ENCODE data around the gene CEACAM19.

CEACAM19 gene

GRCh38 chr19:44722131-44723121, 51.1 kb downstream of the CEACAM19 start:
- Histone ChIP-seq H3K9me3 (ENCODE audit: control insufficient read depth, insufficient read depth, low read length) (no peaks in the 10 kb centered on the region), H3K27me3 (ENCODE audit: control insufficient read depth, insufficient read depth, low read length) (no peaks in the 10 kb centered on the region), H3K4me1 (ENCODE audit: control insufficient read depth, insufficient read depth, low read length) (peaks cover 7% of the 10 kb centered on the region), H3K4me3 (ENCODE audit: low read depth, low read length) (no peak overlapping the region), H3K9ac (ENCODE audit: low read depth, low read length) (no peak overlapping the region), H3K36me3 (ENCODE audit: control insufficient read depth, insufficient read depth, low read length) (no peaks in the 10 kb centered on the region)

GRCh38 chr19:44723299-44723951, 52.1 kb downstream of the CEACAM19 start:
- Histone ChIP-seq H3K4me3 (ENCODE audit: low read depth, low read length) (no peak overlapping the region), H3K27me3 (ENCODE audit: control insufficient read depth, insufficient read depth, low read length) (no peaks in the 10 kb centered on the region), H3K36me3 (ENCODE audit: control insufficient read depth, insufficient read depth, low read length) (no peaks in the 10 kb centered on the region), H3K4me1 (ENCODE audit: control insufficient read depth, insufficient read depth, low read length) (peaks cover 7% of the 10 kb centered on the region), H3K9me3 (ENCODE audit: control insufficient read depth, insufficient read depth, low read length) (no peaks in the 10 kb centered on the region), H3K9ac (ENCODE audit: low read depth, low read length) (peak overlapping the region; percentile 24)

GRCh38 chr19:44723952-44724319, 52.7 kb downstream of the CEACAM19 start:
- Histone ChIP-seq H3K9me3 (ENCODE audit: control insufficient read depth, insufficient read depth, low read length) (no peaks in the 10 kb centered on the region), H3K36me3 (ENCODE audit: control insufficient read depth, insufficient read depth, low read length) (no peaks in the 10 kb centered on the region), H3K4me3 (ENCODE audit: low read depth, low read length) (no peak overlapping the region), H3K4me1 (ENCODE audit: control insufficient read depth, insufficient read depth, low read length) (peaks cover 6% of the 10 kb centered on the region), H3K27me3 (ENCODE audit: control insufficient read depth, insufficient read depth, low read length) (no peaks in the 10 kb centered on the region), H3K9ac (ENCODE audit: low read depth, low read length) (peak overlapping the region; percentile 24)

GRCh38 chr19:44725251-44725650, 54.0 kb downstream of the CEACAM19 start:
- H3K4me1 ChIP-seq (ENCODE audit: control insufficient read depth, insufficient read depth, low read length): peaks cover 4% of the 10 kb centered on the region

GRCh38 chr19:44725684-44726083, 54.4 kb downstream of the CEACAM19 start:
- H3K9ac ChIP-seq (ENCODE audit: low read depth, low read length): no peak overlapping the region
- no peaks in the 10 kb centered on the region for H3K9me3 ChIP-seq (ENCODE audit: control insufficient read depth, insufficient read depth, low read length)
- H3K27me3 ChIP-seq (ENCODE audit: control insufficient read depth, insufficient read depth, low read length): no peaks in the 10 kb centered on the region
- peaks cover 4% of the 10 kb centered on the region for H3K4me1 ChIP-seq (ENCODE audit: control insufficient read depth, insufficient read depth, low read length)
- no peak overlapping the region for H3K4me3 ChIP-seq (ENCODE audit: low read depth, low read length)
- H3K36me3 ChIP-seq (ENCODE audit: control insufficient read depth, insufficient read depth, low read length): no peaks in the 10 kb centered on the region

More at GRCh38 chr19:44725251-44725650, 54.0 kb downstream of the CEACAM19 start:
- Histone ChIP-seq H3K27me3 (ENCODE audit: control insufficient read depth, insufficient read depth, low read length) (no peaks in the 10 kb centered on the region), H3K36me3 (ENCODE audit: control insufficient read depth, insufficient read depth, low read length) (no peaks in the 10 kb centered on the region), H3K9ac (ENCODE audit: low read depth, low read length) (no peak overlapping the region), H3K9me3 (ENCODE audit: control insufficient read depth, insufficient read depth, low read length) (no peaks in the 10 kb centered on the region), H3K4me3 (ENCODE audit: low read depth, low read length) (no peak overlapping the region)

- peaks cover 4% of the 10 kb centered on the region for H3K4me1 ChIP-seq (ENCODE audit: control insufficient read depth, insufficient read depth, low read length)
- no peak overlapping the region for H3K9ac ChIP-seq (ENCODE audit: low read depth, low read length)
These were observed 55.2 kb downstream of the CEACAM19 start for GRCh38 chr19:44726465-44726864.

GRCh38 chr19:44728178-44728577, 56.9 kb downstream of the CEACAM19 start:
- Histone ChIP-seq H3K9ac (ENCODE audit: low read depth, low read length) (no peak overlapping the region), H3K4me1 (ENCODE audit: control insufficient read depth, insufficient read depth, low read length) (peaks cover 4% of the 10 kb centered on the region), H3K36me3 (ENCODE audit: control insufficient read depth, insufficient read depth, low read length) (no peaks in the 10 kb centered on the region), H3K27me3 (ENCODE audit: control insufficient read depth, insufficient read depth, low read length) (peaks cover 2% of the 10 kb centered on the region), H3K4me3 (ENCODE audit: low read depth, low read length) (no peak overlapping the region), H3K9me3 (ENCODE audit: control insufficient read depth, insufficient read depth, low read length) (no peaks in the 10 kb centered on the region)

More at GRCh38 chr19:44726465-44726864, 55.2 kb downstream of the CEACAM19 start:
- Histone ChIP-seq H3K36me3 (ENCODE audit: control insufficient read depth, insufficient read depth, low read length) (no peaks in the 10 kb centered on the region), H3K27me3 (ENCODE audit: control insufficient read depth, insufficient read depth, low read length) (no peaks in the 10 kb centered on the region), H3K9me3 (ENCODE audit: control insufficient read depth, insufficient read depth, low read length) (no peaks in the 10 kb centered on the region), H3K4me3 (ENCODE audit: low read depth, low read length) (no peak overlapping the region)

- Histone ChIP-seq H3K4me1 (ENCODE audit: control insufficient read depth, insufficient read depth, low read length) (peaks cover 4% of the 10 kb centered on the region), H3K36me3 (ENCODE audit: control insufficient read depth, insufficient read depth, low read length) (no peaks in the 10 kb centered on the region), H3K4me3 (ENCODE audit: low read depth, low read length) (no peak overlapping the region), H3K9me3 (ENCODE audit: control insufficient read depth, insufficient read depth, low read length) (no peaks in the 10 kb centered on the region), H3K27me3 (ENCODE audit: control insufficient read depth, insufficient read depth, low read length) (peaks cover 2% of the 10 kb centered on the region), H3K9ac (ENCODE audit: low read depth, low read length) (no peak overlapping the region)
These were observed 58.3 kb downstream of the CEACAM19 start for GRCh38 chr19:44729516-44730033.

GRCh38 chr19:44731081-44731480, 59.8 kb downstream of the CEACAM19 start:
- Histone ChIP-seq H3K9me3 (ENCODE audit: control insufficient read depth, insufficient read depth, low read length) (no peaks in the 10 kb centered on the region), H3K27me3 (ENCODE audit: control insufficient read depth, insufficient read depth, low read length) (peaks cover 5% of the 10 kb centered on the region), H3K36me3 (ENCODE audit: control insufficient read depth, insufficient read depth, low read length) (no peaks in the 10 kb centered on the region), H3K4me1 (ENCODE audit: control insufficient read depth, insufficient read depth, low read length) (no peaks in the 10 kb centered on the region), H3K4me3 (ENCODE audit: low read depth, low read length) (no peak overlapping the region), H3K9ac (ENCODE audit: low read depth, low read length) (no peak overlapping the region)

GRCh38 chr19:44731622-44732021, 60.3 kb downstream of the CEACAM19 start:
- no peaks in the 10 kb centered on the region for H3K36me3 ChIP-seq (ENCODE audit: control insufficient read depth, insufficient read depth, low read length)
- no peaks in the 10 kb centered on the region for H3K4me1 ChIP-seq (ENCODE audit: control insufficient read depth, insufficient read depth, low read length)
- no peaks in the 10 kb centered on the region for H3K9me3 ChIP-seq (ENCODE audit: control insufficient read depth, insufficient read depth, low read length)
- H3K9ac ChIP-seq (ENCODE audit: low read depth, low read length): no peak overlapping the region
- peaks cover 5% of the 10 kb centered on the region for H3K27me3 ChIP-seq (ENCODE audit: control insufficient read depth, insufficient read depth, low read length)
- H3K4me3 ChIP-seq (ENCODE audit: low read depth, low read length): no peak overlapping the region

- H3K4me1 ChIP-seq (ENCODE audit: control insufficient read depth, insufficient read depth, low read length): no peaks in the 10 kb centered on the region
- no peaks in the 10 kb centered on the region for H3K36me3 ChIP-seq (ENCODE audit: control insufficient read depth, insufficient read depth, low read length)
- H3K9me3 ChIP-seq (ENCODE audit: control insufficient read depth, insufficient read depth, low read length): no peaks in the 10 kb centered on the region
- peaks cover 5% of the 10 kb centered on the region for H3K27me3 ChIP-seq (ENCODE audit: control insufficient read depth, insufficient read depth, low read length)
- H3K9ac ChIP-seq (ENCODE audit: low read depth, low read length): no peak overlapping the region
- no peak overlapping the region for H3K4me3 ChIP-seq (ENCODE audit: low read depth, low read length)
These were observed 61.1 kb downstream of the CEACAM19 start for GRCh38 chr19:44732235-44733014.

Measured in iPS-15b (cell line).